HG02763 (cell line): ENCODE data around the gene B3GALT4.

Experiments used
- ATAC-seq: cut with Tn5 transposase; IDR thresholded peaks from one replicate; pipeline ENCODE4 v1.9.1; 2021; ENCODE audit warnings: mild to moderate bottlenecking, moderate library complexity; ENCODE audit not compliant: unreplicated experiment

B3GALT4 gene

GRCh38 chr6:33314943-33315792 lies 38.2 kb downstream of the B3GALT4 start:
- no peak for ATAC-seq

GRCh38 chr6:33315793-33316602 lies 39.1 kb downstream of the B3GALT4 start:
- no peak for ATAC-seq

DNA sequence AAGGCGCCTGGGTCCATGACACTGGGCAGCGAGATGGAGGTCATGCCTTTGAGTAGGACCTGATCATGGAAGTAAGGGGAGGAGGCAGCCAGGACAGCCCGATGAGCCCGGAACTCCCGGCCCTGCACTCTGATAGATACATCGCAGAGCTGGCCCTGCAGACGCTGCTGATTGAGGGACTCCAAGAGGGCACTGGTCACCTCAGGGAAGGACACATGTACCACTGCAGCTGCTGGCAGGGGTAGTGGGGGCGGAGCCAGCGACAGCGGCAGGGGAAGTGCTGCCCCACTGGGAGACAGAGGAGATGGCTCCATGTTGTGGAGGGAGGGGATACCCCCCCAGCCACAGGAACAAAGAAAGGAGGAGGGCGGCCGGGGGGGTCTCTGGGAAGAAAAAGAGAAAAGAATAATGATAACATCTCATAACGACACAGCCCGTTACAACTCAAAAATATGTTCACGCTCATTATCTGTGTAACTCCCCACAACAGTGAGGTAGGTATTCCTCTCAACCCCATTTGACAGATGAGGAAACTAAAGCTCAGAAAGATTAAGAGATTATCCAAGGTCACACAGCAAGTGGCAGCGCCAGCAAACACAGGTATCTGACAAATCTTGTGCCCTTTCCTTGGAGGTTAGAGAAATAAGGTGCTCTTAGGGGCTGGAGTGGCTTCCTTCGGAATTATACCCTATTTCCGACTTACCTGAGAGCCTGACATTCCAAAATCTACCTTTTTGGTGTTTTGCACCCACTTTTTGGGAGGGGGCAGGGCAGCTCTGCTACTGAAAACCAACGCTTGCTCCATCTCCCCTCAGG lies 39.9 kb downstream of the B3GALT4 start:
- no peak for ATAC-seq

DNA sequence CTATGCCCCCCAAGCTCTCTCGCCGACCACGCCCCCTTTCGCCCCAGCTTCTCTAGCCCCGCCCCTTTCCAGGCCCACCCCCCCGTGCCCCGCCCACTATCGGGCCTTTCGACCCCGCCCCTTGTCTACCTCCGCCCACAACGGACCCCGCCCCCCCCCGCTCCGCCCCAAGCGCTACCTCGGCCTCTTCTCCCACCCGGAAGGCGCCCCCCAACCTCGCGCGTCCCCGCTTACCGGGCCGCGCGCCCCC lies 40.4 kb downstream of the B3GALT4 start:
- no peak for ATAC-seq

- peak; percentile 51 for ATAC-seq
Measured at GRCh38 chr6:33317669-33318425, 40.9 kb downstream of the B3GALT4 start, which contains the start of gene ZBTB22. TSS of gene ZBTB22 (minus strand) at chr6:33317744. CDS start at chr6:33316916, 828 bp downstream.

DNA sequence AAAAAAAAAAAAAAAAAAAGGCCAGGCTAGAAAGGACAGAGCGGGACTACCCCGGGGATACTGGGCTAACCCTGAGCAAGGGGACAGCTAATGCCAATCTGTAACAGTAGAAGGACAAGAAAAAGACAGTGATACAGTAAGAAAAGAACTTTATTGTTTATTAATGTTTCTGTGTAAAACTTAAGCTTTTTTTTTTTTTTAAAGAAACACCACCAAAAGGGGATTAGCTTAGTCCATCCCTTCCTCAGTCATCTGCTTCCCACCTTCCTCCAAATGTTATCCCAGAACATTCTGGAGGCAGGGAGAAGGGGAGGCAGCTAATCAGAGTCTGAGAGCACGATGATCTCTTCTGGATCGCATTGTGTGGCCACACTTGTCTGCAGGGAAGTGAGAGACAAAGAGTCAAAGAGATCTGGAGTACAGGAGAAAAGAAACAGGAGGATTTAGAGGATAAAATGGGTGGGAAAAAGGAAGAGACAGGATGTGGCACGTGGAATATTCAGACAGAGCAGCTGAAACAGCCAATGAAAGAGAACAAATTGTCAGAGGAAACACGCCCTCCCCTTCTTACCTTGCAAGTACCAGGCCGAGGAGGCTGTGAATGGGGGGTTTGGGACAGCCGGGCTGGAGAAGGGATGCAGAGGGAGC lies 41.6 kb downstream of the B3GALT4 start:
- ATAC-seq, result no peak

DNA sequence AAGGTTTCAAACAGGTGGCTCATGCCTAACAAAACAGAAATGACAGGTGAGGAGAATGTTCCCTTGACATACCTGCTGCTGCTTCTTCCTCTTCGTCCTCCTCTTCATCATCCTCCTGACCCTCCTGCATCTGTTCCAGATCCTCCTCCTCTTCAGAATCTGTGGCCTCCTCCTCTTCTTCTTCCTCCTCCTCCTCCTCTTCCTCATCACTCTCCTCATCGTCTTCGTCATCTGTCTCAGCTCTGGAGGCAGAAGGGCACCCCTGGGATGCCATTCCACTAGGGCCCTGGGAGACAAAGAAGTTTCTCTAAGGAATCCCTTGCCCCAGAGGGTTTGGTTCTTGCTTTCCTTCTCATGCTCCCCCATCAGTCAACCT lies 43.0 kb downstream of the B3GALT4 start:
- no peak for ATAC-seq

- no peak for ATAC-seq
Measured at GRCh38 chr6:33320315-33321181, 43.6 kb downstream of the B3GALT4 start.

GRCh38 chr6:33321227-33321626 lies 44.3 kb downstream of the B3GALT4 start:
- ATAC-seq, result no peak

- no peak for ATAC-seq
Measured at GRCh38 chr6:33323623-33323948, 46.7 kb downstream of the B3GALT4 start.

GRCh38 chr6:33324125-33324524 lies 47.2 kb downstream of the B3GALT4 start:
- ATAC-seq, result no peak
